Stimulated activated CD8-positive, alpha-beta memory T cell treated with anti-CD3 and anti-CD28 coated beads, Interleukin-15, amount 100 ng/mL, for 24 hours (primary cell): ENCODE data around the gene UNC93A.
"Not testable (repeated sequence)": the region's sequence is repeated elsewhere in the genome, so short reads cannot be mapped to it uniquely, and the experiment has no call there.

Experiments
- DNase-seq: peaks from one replicate; pipeline ENCODE4 v3.0.0-alpha.2; 2020; ENCODE audit warnings: low read depth

The UNC93A gene

DNA sequence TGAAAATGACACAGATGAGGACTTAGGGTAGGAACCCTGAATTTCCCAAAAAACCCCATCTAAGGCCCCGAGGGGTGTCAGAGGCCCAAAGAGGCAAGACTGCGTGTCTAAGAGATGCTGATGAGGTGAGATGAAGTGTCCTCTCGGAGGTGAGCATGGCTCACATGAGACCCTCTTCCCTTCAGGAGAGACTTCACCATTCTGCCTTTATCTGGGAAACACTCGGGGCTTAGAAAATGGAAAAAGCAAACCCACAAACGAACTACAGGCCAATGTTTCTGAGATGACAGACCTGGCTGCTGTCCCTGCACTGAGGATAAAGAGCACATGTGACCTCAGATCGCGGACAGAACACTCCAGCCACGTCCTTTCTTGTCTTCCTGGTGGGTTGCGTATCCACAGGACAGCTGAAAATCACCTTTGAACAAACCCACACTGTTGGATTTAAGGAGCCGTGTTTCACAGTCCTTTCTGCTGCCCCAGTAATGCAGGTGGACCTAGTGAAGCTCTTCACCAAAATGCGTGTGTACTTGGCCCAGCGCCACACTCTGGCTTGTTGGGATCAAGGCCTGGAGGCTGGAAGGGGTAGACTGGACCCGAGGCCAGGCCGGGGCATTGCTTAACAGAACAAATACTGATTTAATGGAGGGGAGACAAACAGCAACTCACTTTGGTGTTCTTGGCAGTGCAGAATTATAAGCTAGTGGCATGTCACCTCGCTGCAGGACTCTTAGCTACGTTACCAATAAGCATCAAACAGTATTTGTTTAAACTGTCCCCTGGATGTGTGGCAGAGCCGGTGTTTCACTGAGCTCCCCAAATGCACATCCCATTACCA, 18.5 kb downstream of the UNC93A start:
- not testable (repeated sequence) for DNase-seq

DNA sequence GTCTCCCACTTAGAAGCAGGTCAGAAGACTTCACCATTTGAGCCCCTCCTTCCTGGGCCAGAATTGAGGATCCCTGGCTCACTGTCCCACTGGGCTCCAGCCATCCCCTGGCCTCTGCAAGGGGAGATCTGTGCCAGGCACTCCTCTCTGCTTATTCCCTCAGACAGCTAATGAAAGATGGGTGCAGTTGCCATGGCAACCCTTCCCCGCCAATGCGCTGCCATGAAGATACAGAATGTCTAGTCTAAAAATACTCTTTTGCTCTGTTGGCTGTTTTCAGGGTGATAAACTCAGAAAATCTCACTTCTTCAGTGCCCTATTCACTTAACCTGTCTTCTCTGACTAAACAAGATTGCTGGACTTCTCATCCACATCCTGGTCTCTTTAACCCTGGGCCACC, 20.2 kb downstream of the UNC93A start:
- DNase-seq = no peak

DNA sequence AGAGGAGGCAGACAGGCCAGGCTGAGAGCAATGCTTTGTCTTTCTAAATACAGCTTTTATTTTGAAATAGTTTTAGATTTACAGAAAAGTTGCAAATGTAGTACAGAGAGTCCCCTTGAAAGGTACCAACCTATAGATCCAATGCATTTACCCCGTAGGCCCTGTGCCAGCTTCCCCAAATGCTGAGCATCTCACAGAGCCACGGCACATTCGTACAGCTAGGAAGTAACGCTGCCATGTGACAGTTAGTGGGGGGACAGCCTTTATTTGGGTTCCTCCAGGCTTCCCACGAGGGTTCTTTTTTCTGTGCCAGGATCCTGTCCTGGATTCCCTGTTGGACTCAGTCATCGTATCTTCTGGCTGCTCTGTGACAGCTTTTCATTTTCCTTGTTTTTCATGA, 20.6 kb downstream of the UNC93A start:
- DNase-seq = not testable (repeated sequence)

DNA sequence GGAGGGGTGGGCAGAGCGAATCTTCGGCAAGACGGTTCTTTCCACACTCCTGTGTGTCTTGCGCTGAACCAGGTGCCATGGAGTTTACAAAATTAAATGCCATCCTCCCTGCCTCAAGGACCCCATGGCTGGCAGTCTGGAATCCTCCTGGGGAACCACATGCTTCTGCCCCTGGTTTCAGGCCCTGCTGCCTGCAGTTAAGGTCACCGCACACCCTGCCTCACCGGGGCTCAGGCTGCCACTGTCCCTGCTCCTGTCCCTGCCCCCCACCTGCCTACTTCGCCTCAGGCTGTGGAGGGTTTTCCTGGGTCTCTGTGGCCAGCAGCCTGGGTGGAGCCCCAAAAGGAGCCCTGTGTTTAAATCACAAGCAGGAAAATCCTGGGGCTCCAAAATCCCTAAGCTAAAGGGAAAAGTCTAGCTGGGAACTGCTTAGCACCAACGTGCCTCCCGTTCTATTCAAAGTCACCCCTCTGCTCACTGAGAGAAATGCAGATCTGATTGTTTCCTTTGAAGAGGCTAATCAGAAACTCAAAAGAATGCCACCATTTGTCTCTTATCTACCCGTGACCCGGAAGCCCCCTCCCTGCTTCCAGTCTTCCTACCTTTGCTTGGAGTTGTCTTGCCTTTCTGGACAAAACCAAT, 23.2 kb downstream of the UNC93A start:
- DNase-seq = no peak

DNA sequence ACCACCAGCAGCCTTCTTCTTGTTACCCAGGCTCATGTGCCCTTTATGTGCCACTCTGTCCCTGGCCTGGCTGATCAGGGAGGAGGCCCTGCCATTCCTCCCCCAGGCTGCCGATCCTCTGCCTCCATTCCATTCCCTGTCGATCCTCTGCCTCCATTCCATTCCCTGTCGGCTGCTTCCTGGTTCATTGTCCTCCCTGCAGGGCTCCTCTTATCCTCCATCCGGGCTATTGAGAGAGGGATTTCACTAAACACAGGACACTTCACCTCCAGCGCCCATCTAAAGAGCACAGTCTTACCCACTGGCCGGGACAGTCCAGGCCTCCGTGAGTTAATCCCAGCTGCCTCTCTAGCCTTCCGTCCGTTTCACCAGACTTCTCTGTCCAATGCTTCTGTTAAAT, 26.1 kb downstream of the UNC93A start:
- no peak for DNase-seq

DNA sequence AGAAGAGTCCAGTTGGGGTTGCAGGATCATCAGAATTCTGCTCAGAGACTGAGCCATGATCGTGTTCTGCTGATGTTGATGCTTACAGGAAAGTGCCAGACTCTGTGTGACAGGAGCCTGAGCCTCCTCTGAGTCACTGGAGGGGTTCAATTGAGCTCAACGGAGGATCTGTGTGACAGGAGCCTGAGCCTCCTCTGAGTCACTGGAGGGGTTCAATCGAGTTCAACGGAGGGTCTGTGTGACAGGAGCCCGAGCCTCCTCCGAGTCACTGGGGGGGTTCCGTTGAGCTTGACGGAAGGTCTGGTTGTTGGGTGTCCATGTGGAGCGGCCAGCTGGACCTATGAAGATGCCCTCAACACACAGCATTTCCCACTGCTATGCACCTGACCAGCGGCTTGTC, 27.2 kb downstream of the UNC93A start:
- not testable (repeated sequence) for DNase-seq

DNA sequence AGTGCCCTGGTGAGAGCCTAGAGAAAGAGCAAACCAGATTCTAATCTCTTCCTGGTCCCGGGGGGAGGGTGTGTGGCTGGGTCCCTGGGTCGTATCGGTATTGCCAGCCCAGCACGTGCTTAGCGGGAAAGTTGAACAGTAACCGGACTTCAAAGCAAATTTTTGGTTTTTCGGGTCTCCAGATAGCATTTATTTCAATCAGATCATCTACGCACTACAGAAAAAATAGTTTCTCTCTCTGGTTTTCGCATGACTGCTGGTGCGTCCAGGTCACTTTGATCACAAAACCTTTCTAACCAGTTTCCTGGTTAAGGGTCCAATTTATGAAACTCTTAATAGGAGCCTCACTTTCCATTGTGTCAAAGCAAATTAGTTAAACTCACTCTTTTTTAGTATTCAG, 27.7 kb downstream of the UNC93A start:
- DNase-seq = not testable (repeated sequence)

DNA sequence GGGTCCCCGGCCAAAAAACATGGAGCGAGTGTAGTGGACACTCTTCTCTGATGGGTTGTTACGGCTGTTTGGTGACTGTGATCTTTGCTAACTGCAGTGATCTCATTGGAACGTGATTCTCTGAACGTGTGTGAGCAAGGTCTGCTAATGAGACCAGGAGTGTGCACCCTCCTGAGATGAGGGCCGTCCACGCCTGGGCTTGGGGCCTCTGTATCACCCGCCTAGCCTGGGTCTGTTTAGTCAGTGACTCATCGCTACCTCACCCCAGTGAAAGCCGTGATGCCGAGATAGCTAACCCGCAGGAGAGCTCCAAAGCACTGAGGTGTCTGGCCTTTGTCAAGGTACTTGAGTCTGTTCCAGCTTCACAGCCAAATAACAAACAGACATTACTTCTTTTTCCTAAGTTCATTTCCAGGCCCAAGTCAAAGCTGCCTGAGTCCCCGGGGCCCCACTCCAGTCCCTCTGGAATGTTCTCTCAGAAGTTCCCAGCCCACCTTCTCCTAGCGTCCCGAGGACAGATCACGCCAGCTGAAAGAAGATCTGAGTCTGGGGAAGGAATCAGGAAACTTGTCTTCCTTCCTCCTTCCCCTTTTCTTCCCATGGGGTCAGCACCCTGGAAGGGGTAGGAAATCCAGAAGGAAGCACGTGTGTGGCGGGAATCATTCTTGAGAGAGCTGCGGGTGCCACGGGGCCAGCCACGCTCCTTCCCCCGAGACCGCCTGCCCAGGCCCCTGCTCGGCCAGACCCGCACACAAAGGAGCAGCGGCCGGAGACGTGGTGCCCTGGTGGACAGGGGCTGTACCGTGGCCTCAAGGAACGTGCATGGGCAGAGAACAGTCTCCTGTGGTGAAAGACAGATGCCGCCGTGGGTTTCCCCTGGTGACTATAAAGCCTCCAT, 29.0 kb downstream of the UNC93A start:
- DNase-seq = not testable (repeated sequence)

DNA sequence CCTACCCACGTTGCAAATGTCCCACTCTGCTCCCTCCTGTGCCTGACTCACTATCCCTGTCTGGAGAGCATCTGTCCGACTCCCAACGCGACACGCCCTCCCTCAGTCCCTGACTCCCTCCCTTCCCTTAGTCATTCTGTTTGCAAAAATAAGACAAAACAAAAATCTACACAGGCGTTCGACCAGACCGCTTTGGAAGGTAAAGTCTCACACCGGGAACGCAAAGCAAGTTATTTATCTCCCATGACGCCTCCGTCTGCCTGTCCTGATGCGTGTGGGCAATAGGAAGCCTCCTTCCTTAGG, 29.6 kb downstream of the UNC93A start:
- not testable (repeated sequence) for DNase-seq

DNA sequence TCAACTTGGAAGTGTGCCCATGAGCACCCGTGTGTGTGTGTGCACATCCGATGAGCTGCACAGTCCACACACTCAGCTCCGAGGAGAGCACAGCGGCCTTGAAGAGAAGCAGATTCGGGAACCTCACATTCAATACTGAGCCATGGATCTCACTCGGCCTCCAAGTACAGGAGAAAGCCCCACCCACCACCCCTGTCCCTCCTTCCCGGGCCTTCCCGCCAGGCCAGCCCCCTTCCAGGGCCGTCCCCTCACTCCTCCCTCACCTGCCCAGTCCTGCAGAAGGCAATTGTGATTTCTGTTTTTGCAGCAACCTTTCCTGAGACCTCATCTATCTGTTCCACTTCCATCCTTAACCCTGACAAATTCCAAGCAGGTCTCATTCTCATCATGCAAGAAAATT, 30.1 kb downstream of the UNC93A start:
- DNase-seq = not testable (repeated sequence)

DNA sequence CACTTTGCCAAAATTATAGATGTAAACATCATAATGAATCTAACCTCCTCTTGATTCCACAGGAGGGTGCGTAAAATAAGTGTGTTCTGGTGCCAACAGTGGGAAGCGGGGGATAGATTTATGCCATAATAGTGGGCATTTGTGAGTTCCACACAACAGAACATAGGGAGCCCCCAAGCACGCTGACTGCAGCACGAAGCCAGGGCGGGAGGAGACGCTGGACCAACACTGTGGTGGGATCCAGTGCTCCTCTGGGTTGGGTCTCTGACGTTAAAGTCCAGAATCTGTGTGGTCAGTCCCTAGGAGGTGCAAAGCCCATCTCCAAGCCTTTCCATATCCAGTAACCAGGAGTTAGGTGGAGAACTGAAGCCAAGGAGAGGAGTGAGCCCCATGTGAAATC, 32.0 kb downstream of the UNC93A start:
- DNase-seq = no peak

DNA sequence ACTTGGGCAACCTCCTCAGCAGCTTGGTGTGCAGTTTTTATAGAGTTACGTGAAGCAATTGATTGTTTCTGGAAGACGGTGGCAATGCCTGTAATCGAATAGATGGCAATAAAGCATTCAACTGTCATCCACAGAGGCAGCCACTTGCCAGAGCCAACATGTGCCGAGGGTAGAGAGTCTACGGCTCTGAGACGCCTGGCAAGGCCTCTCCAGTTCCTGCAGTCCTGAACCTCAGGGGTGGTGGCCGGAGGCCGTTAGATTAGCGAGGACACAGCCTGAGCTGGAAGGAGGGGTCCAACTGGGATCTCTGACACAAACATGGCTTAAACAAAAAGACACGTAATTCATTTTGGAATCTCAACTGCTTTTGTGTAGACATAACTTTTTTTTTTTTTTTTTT, 33.0 kb downstream of the UNC93A start:
- DNase-seq = no peak

DNA sequence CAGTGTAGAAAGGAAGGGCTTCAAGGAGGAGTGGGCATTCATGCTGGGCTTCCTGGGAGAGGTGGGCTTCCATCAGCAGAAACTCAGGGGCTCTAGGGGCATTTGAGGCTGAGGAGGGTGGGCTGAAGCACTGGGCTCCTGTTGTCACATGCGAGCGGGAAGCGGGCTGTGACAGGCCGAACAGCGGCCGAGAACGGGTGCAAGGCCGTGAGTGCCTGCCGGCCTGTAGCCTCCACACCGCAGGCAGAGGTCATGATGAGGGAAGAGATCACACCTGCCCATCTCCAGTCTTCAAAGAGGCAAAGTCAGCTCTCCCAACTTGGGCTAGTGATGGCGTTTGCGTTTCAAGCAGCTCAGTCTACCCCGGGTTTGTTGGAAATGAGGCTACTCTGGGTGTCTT, 34.7 kb downstream of the UNC93A start:
- DNase-seq = no peak

DNA sequence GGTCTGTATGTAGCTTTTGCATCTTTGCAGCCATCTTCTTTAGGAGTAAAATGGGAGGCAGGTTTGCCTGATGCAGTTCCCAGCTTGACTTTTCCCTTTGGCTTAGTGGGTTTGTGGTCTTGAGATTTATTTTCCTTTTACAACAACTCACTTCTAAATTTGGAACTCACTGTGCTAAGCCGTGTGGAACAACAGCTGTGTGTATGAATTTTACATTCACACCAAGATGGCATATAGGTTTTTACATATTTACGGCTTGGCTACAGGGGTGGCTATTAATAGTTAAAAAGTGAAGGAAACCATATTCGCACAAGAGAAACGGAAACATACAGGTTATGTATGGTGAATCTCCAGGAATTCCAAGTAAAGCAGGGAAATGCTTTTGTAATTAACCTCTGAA, 36.3 kb downstream of the UNC93A start:
- DNase-seq = no peak

DNA sequence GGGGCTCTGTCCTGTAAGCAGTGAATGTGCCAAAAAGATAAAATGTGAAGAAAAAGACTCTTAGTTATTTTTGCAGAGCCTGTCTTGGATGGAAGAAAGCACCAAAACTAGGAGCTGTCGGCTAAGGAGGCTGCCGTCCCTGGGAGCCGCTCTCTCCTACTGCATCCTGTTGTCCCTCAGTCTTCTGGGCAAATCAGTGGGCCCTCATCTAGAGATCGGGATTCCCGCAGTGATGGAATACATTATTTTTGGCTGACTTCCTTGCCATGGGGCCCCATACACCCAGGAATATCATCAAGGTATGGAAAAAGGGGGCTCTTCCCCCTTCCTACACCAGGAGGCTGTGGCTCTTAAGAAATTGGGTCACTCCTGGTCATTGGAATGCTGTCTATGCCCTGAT, 37.0 kb downstream of the UNC93A start:
- no peak for DNase-seq

DNA sequence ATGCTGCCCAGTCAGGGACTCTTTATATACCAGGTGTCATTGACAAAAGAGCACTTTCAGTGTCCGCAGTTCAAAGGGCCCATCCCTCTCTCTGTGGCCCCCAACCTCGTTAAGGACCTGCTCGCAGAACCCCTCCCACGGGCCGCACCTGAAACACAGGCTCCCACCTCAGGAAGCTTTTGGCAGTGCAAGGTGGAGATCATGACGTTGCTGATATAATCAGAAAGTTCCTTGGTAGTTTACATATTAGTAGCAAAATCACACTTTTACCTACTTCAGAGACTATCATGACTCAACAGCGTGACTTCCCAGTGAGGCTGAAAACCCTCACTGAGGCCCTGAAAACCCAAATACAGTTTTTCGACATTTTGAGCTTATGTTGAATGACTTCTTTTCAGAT, 37.9 kb downstream of the UNC93A start:
- DNase-seq = no peak

DNA sequence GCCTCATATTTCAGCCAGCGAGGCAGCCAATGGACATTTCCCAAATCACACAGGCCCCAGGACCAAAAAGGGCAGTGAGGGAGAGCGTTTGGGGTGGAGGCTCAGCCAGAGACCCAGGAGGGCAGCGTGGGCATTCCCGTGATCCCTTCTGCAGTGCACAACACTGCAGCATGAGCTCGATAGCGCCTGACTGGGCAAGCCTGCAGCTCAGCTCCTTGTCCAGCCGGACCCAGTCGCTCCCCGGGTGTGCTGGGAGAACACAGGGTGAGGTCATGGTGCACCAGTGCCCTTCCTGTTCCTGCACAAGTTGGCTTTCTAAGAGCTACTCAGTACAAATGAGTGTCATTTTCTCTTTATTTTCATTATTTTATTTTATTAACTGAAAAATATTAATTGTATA, 39.6 kb downstream of the UNC93A start:
- DNase-seq = no peak

DNA sequence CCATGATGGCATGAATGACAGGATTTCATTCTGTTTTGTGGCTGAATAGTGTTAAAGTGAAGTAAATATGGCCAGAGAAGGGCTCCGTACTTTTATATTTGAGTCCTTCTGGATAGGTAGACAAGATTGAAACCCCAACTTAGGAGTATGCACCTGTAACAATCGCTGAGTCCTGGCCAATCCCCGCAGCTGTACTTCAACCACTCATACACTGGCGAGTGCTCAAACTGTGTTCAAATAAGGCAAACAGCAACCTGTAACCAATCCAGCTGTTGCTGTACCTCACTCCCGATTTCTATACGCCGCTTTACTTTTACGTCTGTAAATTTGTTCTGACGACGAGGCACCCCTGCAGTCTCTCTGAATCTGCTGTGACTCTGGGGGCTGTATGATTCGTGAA, 40.5 kb downstream of the UNC93A start:
- no peak for DNase-seq

DNA sequence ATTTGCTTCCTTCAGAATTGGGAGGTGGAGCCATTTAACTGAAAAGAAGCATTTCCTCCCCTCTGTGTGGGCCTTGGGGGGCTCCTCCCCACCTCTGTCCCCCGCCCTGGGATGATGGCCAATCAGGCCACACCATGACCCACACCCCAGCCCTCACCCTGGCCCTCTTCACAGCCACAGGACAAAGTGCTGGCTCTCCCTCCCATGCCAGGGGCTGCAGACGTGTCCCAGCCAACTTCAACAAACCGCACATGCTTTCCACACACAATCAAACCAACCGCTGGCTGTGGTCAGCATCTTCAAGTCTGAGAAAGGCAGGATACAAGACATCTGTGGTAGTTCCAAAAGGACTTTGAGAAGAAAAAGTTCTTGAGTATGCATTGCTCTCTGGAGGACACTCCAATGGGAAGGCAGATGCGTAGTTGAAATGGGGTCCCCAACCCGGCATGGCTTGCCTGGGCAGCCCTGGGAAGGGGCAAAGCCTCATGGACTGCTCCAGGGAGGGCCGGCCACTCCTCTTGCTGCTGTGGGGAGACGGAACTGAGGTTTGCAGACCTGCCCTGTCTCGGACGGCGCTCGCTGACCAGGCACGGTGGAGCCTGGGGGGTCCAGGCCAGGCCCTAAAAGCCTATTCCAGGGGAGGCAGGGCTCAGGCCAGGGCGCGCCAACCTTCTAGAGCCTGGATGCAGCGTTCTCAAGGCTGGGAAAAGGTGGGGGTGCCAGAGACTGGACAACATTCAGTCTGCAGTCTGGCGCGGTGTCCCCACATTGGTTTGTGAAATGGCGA, 45.9 kb downstream of the UNC93A start:
- no peak for DNase-seq

DNA sequence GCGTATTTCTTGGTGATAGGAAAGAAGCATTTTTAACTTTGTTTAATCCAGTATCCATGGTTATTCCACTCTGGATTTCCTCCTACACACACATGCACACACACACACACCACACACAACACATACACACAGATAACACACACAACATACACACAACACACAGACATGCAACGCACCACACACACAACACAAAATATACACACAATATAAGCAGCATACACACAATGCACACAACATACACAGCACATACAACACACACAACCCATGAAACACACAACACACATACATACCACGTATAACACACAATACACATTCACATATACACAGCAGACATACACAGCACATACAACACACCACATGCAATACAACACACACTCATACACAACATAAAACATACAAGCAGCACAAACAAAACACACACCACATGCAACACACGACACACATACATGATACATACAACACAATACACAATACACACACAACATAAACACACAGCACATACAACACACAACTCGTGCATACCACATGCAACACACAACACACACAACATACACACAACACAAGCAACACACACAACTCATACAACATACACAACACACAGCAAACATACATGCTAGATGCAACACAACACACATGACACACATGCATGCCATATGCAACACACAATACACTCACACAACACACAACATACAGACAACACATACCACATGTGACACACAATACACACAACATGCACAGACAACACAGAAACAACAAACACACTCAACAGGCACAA, 46.7 kb downstream of the UNC93A start:
- DNase-seq = no peak

DNA sequence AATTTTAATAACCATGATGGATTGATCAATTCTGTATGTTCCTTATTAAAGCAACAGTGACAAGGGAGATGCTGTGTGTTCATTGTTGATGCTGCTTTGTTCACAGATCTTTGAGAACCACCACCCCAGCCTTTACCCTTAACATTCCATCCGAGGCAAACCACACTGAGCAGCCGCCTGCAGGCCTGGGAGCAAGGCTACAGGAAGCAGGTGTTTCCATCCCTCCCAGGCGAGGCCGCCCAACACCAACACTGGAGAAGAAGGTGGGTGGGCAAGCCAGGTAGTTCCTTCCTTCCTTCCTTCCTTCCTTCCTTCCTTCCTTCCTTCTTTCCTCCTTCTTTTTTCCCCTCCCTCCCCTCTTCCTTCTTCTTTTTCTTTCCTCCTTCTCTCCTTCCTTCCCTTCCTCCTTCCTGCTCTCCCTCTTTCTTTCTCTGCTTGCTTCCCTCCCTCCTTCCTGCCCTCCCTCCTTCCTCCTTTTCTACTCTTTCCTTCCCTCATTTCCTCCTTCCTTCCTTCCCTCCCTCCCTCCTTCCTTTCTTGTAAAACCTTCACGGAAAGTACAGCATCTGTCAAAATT, 47.5 kb downstream of the UNC93A start:
- DNase-seq = no peak
